Smooth muscle cell (in vitro differentiated cells): ENCODE results near the gene PRKD1. TPM values are rescaled to one million over a fixed set of nuclear protein-coding genes. Genes with fewer than 3 reads are reported as not detected.
"Not testable (repeated sequence)": the region's sequence is repeated elsewhere in the genome, so short reads cannot be mapped to it uniquely, and the experiment has no call there.

Source experiments
- DNase-seq: peaks from one replicate; lab custom pipeline; 2025; ENCODE audit not compliant: unreplicated experiment; lab: John Stamatoyannopoulos, UW
- H2AFZ ChIP-seq: fragments of 200-600 bp; sonication (generic); 2 replicates; pipeline ENCODE4 v1.6.0; 2016; ENCODE audit warnings: antibody characterized with exemption, low read depth, mild to moderate bottlenecking
- H3F3A ChIP-seq: fragments of 200-600 bp; sonication (generic); 2 replicates; pipeline ENCODE4 v1.6.0; 2017; ENCODE audit warnings: antibody characterized with exemption, low read depth
- H3K27ac ChIP-seq: fragments of 200-600 bp; sonication (generic); 2 replicates; pipeline ENCODE4 v1.5.1; 2016; ENCODE audit warnings: low read depth, mild to moderate bottlenecking
- H3K27me3 ChIP-seq: fragments of 200-600 bp; sonication (generic); 2 replicates; pipeline ENCODE4 v1.6.1; 2016; ENCODE audit warnings: low read depth, mild to moderate bottlenecking
- H3K36me3 ChIP-seq: fragments of 200-600 bp; sonication (generic); 2 replicates; pipeline ENCODE4 v1.5.1; 2016; ENCODE audit warnings: low read depth
- H3K4me1 ChIP-seq: fragments of 200-600 bp; sonication (generic); 2 replicates; pipeline ENCODE4 v1.5.1; 2016; ENCODE audit warnings: low read depth
- H3K4me2 ChIP-seq: fragments of 200-600 bp; sonication (generic); 2 replicates; pipeline ENCODE4 v1.6.0; 2016; ENCODE audit warnings: mild to moderate bottlenecking
- H3K4me3 ChIP-seq: fragments of 200-600 bp; sonication (generic); 2 replicates; pipeline ENCODE4 v1.5.1; 2016; ENCODE audit warnings: mild to moderate bottlenecking
- H3K79me2 ChIP-seq: fragments of 200-600 bp; sonication (generic); 2 replicates; pipeline ENCODE4 v1.6.0; 2016; ENCODE audit warnings: low read depth, mild to moderate bottlenecking
- H3K9ac ChIP-seq: fragments of 200-600 bp; sonication (generic); 2 replicates; pipeline ENCODE4 v1.6.0; 2016; ENCODE audit warnings: low read depth
- H3K9me3 ChIP-seq: fragments of 200-600 bp; sonication (generic); replicated peaks from 2 replicates; pipeline ENCODE4 v1.5.1; 2016; ENCODE audit warnings: low read depth
- H4K20me1 ChIP-seq: fragments of 200-600 bp; sonication (generic); 2 replicates; pipeline ENCODE4 v1.6.0; 2016; ENCODE audit warnings: low read depth
- CTCF ChIP-seq: fragments of 200-600 bp; sonication (generic); IDR thresholded peaks from 2 replicates; pipeline ENCODE4 v1.5.1; 2017; ENCODE audit warnings: borderline replicate concordance, mild to moderate bottlenecking, antibody characterized with exemption; ENCODE audit not compliant: insufficient read depth, poor library complexity, severe bottlenecking
- WGBS: methylation state at CpG from one replicate; pipeline ENCODE4 v1.1.7; 2016; ENCODE audit warnings: low lambda C conversion rate; 5-methylcytosine and 5-hydroxymethylcytosine counted together
- polyA plus RNA-seq: library from polyadenylated mRNA; unstranded; fragments of >200 nt; fragmentation: Nextera tagmentation; extraction: Ambion mirVana; gene quantifications from 2 replicates; pipeline ENCODE4 v1.2.1, GENCODE V29; 2016
- total RNA-seq: library from RNA; depleted of rRNA; stranded (reverse); fragments of >200 nt; gene quantifications from 2 replicates; pipeline ENCODE4 v1.2.3, GENCODE V29; 2014

PRKD1 gene
- total and polyA plus RNA-seq, 2 experiments from 2014 or later: 3.7 to 7.2 TPM

GRCh38 chr14:29847056-29847380, 80.6 kb downstream of the PRKD1 start:
- no peaks in the 10 kb centered on the region for H3F3A ChIP-seq
- no peak overlapping the region for H3K4me2 ChIP-seq
- no peaks in the 10 kb centered on the region for H3K9me3 ChIP-seq
- no peaks in the 10 kb centered on the region for H3K27me3 ChIP-seq
- no peak overlapping the region for H3K4me3 ChIP-seq
- H2AFZ ChIP-seq: no peak overlapping the region
- H3K79me2 ChIP-seq: no peaks in the 10 kb centered on the region
- no peak for DNase-seq
- H4K20me1 ChIP-seq: no peaks in the 10 kb centered on the region
- TF ChIP-seq CTCF: no peak
- H3K4me1 ChIP-seq: no peaks in the 10 kb centered on the region
- no peak overlapping the region for H3K9ac ChIP-seq
- no peak overlapping the region for H3K27ac ChIP-seq
- H3K36me3 ChIP-seq: no peaks in the 10 kb centered on the region

GRCh38 chr14:29846339-29847055, 81.2 kb downstream of the PRKD1 start:
- 82% methylated on average over 2 of the region's 2 CpGs for WGBS
- no peak overlapping the region for H3K4me2 ChIP-seq
- H3K36me3 ChIP-seq: no peaks in the 10 kb centered on the region
- no peak overlapping the region for H3K9ac ChIP-seq
- no peaks in the 10 kb centered on the region for H3K9me3 ChIP-seq
- H3K27me3 ChIP-seq: no peaks in the 10 kb centered on the region
- no peaks in the 10 kb centered on the region for H3K4me1 ChIP-seq
- no peak overlapping the region for H3K27ac ChIP-seq
- no peak overlapping the region for H3K4me3 ChIP-seq
- H4K20me1 ChIP-seq: no peaks in the 10 kb centered on the region
- no peaks in the 10 kb centered on the region for H3K79me2 ChIP-seq
- TF ChIP-seq CTCF: no peak
- H3F3A ChIP-seq: no peaks in the 10 kb centered on the region
- DNase-seq: no peak
- no peak overlapping the region for H2AFZ ChIP-seq

- no peak overlapping the region for H3K4me3 ChIP-seq
- H3K4me1 ChIP-seq: no peaks in the 10 kb centered on the region
- TF ChIP-seq CTCF: no peak
- peaks cover 11% of the 10 kb centered on the region for H3K9me3 ChIP-seq
- no peaks in the 10 kb centered on the region for H3K27me3 ChIP-seq
- no peak overlapping the region for H3K9ac ChIP-seq
- no peaks in the 10 kb centered on the region for H3K79me2 ChIP-seq
- H3K4me2 ChIP-seq: no peak overlapping the region
- no peaks in the 10 kb centered on the region for H3F3A ChIP-seq
- H2AFZ ChIP-seq: no peak overlapping the region
- 93% methylated on average over 1 of the region's 1 CpG for WGBS
- no peaks in the 10 kb centered on the region for H4K20me1 ChIP-seq
- no peak overlapping the region for H3K27ac ChIP-seq
- no peaks in the 10 kb centered on the region for H3K36me3 ChIP-seq
- DNase-seq: no peak
These were observed 83.7 kb downstream of the PRKD1 start for GRCh38 chr14:29843981-29844380.

- H4K20me1 ChIP-seq: no peaks in the 10 kb centered on the region
- H2AFZ ChIP-seq: no peak overlapping the region
- H3F3A ChIP-seq: no peaks in the 10 kb centered on the region
- H3K9me3 ChIP-seq: peaks cover 15% of the 10 kb centered on the region
- no peak overlapping the region for H3K9ac ChIP-seq
- WGBS: 96% methylated on average over 1 of the region's 1 CpG
- H3K27ac ChIP-seq: no peak overlapping the region
- H3K4me3 ChIP-seq: no peak overlapping the region
- H3K4me2 ChIP-seq: no peak overlapping the region
- no peak for TF ChIP-seq CTCF
- no peaks in the 10 kb centered on the region for H3K36me3 ChIP-seq
- no peaks in the 10 kb centered on the region for H3K27me3 ChIP-seq
- no peak for DNase-seq
- no peaks in the 10 kb centered on the region for H3K79me2 ChIP-seq
- no peaks in the 10 kb centered on the region for H3K4me1 ChIP-seq
These were observed 85.4 kb downstream of the PRKD1 start for GRCh38 chr14:29842228-29842627.

- not testable (repeated sequence) for H2AFZ ChIP-seq, H3K9ac ChIP-seq, H3K27ac ChIP-seq, H3K4me1 ChIP-seq, H4K20me1 ChIP-seq, DNase-seq, H3K4me3 ChIP-seq, H3K36me3 ChIP-seq, H3F3A ChIP-seq, H3K4me2 ChIP-seq, H3K79me2 ChIP-seq, H3K27me3 ChIP-seq
- 94% methylated on average over 6 of the region's 6 CpGs for WGBS
- peaks cover 15% of the 10 kb centered on the region for H3K9me3 ChIP-seq
These were observed 87.2 kb downstream of the PRKD1 start for GRCh38 chr14:29840369-29840892.
